BLaER1 treated with 17β-estradiol and CSF1 and Interleukin-3, amounts not matched to agents 10 nM and 100 nM (cell line): ENCODE data around the gene SAMD15.

Experiments used
- H3K27ac ChIP-seq, 11 experiments: shearing (Covaris generic); formaldehyde crosslinking; 2 replicates each; pipeline ENCODE4 v1.8.1; 2022
- H3K27me3 ChIP-seq, 11 experiments: shearing (Covaris generic); formaldehyde crosslinking; 2 replicates each; pipeline ENCODE4 v1.8.1; 2022
- H3K36me3 ChIP-seq, 11 experiments: shearing (Covaris generic); formaldehyde crosslinking; 2 replicates each; pipeline ENCODE4 v1.8.1; 2022
- H3K4me1 ChIP-seq, 10 experiments: shearing (Covaris generic); formaldehyde crosslinking; 2 replicates each; pipeline ENCODE4 v1.8.1; 2022
- H3K4me2 ChIP-seq, 11 experiments: shearing (Covaris generic); formaldehyde crosslinking; 2 replicates each; pipeline ENCODE4 v1.8.1; 2022
- H3K4me3 ChIP-seq, 10 experiments: shearing (Covaris generic); formaldehyde crosslinking; 2 replicates each; pipeline ENCODE4 v1.8.1; 2022
- H3K9ac ChIP-seq, 11 experiments: shearing (Covaris generic); formaldehyde crosslinking; 2 replicates each; pipeline ENCODE4 v1.8.1; 2022
- H3K9me3 ChIP-seq, 11 experiments: shearing (Covaris generic); formaldehyde crosslinking; replicated peaks in 1 of 11; 2 replicates each; pipeline ENCODE4 v1.8.1; 2022
- H4K20me1 ChIP-seq, 11 experiments: shearing (Covaris generic); formaldehyde crosslinking; 2 replicates each; pipeline ENCODE4 v1.8.1; 2022
- Cebpa-rat ChIP-seq, 11 experiments: shearing (Covaris generic); IDR thresholded peaks; 2 replicates each; pipeline ENCODE4 v1.8.1; 2022

SAMD15 gene

DNA sequence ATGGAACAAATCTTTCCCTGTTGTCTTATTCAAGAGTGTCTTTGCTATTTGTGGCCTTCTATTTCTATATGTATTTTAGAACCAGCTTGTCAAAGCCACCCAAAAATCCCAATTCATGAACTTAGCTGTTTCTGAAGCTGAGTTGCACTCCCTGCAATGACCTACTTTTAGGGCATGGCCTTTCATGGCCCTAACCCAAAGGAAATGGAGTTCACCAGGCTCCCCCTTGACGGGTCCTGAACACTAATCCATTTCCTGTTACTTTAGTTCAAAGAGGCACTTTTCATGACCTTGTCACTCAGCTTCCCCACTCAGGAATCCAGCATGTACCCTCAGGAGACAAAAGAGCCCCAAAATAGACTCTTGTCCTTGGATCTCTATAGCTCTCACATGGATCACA is 7.9 kb upstream of the SAMD15 start:
- Histone ChIP-seq H3K4me3 (no peak overlapping the region), H3K4me1 (peaks cover 12 to 21% (median 17%) of the 10 kb centered on the region in 10 experiments), H3K9me3 (no peaks in the 10 kb centered on the region), H4K20me1 (no peaks in the 10 kb centered on the region), H3K36me3 (peaks cover 0 to 9% (median 0%) of the 10 kb centered on the region in 11 experiments; a peak in 2 of 22 replicates), H3K4me2 (peak overlapping the region; percentile 27 to 69 (median 56); a peak in 21 of 22 replicates), H3K9ac (no peak overlapping the region), H3K27ac (no peak overlapping the region), H3K27me3 (no peaks in the 10 kb centered on the region)
- no peak for TF ChIP-seq Cebpa-rat (IDR thresholded peaks at IDR 0.05)

GRCh38 chr14:77372304-77372841 is 4.8 kb upstream of the SAMD15 start:
- Histone ChIP-seq H3K4me3 (no peak overlapping the region), H4K20me1 (no peaks in the 10 kb centered on the region), H3K4me1 (peaks cover 23 to 43% (median 36%) of the 10 kb centered on the region in 10 experiments), H3K27ac (no peak overlapping the region), H3K36me3 (no peaks in the 10 kb centered on the region), H3K27me3 (no peaks in the 10 kb centered on the region), H3K9me3 (no peaks in the 10 kb centered on the region), H3K4me2 (peak overlapping the region in 5 of 11 experiments; percentile 1 to 24 (median 22); a peak in 4 of 22 replicates), H3K9ac (no peak overlapping the region)
- no peak for TF ChIP-seq Cebpa-rat (IDR thresholded peaks at IDR 0.05)

DNA sequence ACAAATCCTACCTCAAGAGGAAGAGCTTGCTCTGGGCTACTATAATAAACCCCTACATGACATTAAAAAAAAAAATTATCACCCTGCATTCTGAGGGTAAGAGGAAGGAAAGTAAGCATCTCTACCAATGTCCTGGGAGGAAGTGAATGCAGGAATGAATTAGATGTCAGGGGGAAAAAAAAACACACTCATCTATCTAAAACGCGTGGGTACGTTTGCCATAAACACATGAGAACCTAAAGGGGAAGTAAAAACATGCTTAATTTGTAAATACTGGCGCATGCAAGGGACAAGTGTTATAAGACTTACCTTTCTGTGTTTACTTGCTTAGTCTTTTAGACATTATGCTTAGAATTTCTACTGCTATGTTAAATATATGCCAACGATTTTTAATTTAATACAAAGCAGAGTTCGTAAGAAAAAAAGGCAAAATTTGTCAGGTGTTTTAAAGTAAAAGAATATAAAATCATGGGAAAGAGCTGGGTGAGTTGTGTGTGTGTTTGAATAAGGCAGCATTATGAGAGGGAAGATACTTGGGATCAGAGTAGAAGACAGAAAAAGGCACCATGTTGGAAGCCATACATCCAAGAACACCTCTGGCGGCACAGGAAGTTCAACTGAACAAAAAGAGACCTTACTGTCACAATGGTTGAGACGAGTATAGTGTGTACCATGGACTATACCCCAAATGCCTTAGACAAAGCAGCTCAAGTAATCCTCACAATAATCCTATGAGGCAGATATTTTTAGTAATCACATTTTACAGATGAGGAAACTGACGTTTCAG is 1.8 kb upstream of the SAMD15 start:
- H4K20me1 ChIP-seq = no peaks in the 10 kb centered on the region
- TF ChIP-seq Cebpa-rat (IDR thresholded peaks at IDR 0.05) = no peak
- no peaks in the 10 kb centered on the region for H3K36me3 ChIP-seq
- no peaks in the 10 kb centered on the region for H3K9me3 ChIP-seq
- no peaks in the 10 kb centered on the region for H3K27me3 ChIP-seq
- H3K4me1 ChIP-seq = peaks cover 28 to 55% (median 34%) of the 10 kb centered on the region in 10 experiments
- peak overlapping the region; percentile 74 to 95 (median 86); a peak in 18 of 20 replicates for H3K4me3 ChIP-seq
- peak overlapping the region in 4 of 11 experiments; percentile 3 to 94 (median 88); a peak in 5 of 22 replicates for H3K27ac ChIP-seq
- peak overlapping the region; percentile 85 to 99 (median 94) for H3K4me2 ChIP-seq
- peak overlapping the region in 10 of 11 experiments; percentile 89 to 97 (median 94); a peak in 13 of 22 replicates for H3K9ac ChIP-seq

- H3K4me1 ChIP-seq = peaks cover 28 to 55% (median 34%) of the 10 kb centered on the region in 10 experiments
- H3K27ac ChIP-seq = peak overlapping the region; percentile 68 to 94 (median 91)
- H3K9me3 ChIP-seq = no peaks in the 10 kb centered on the region
- peak overlapping the region; percentile 74 to 95 (median 86) for H3K4me3 ChIP-seq
- peak overlapping the region; percentile 85 to 99 (median 94) for H3K4me2 ChIP-seq
- no peaks in the 10 kb centered on the region for H3K27me3 ChIP-seq
- no peak for TF ChIP-seq Cebpa-rat (IDR thresholded peaks at IDR 0.05)
- no peaks in the 10 kb centered on the region for H3K36me3 ChIP-seq
- H3K9ac ChIP-seq = peak overlapping the region; percentile 89 to 97 (median 94)
- no peaks in the 10 kb centered on the region for H4K20me1 ChIP-seq
These were observed 1.0 kb upstream of the SAMD15 start for GRCh38 chr14:77375973-77376770.

DNA sequence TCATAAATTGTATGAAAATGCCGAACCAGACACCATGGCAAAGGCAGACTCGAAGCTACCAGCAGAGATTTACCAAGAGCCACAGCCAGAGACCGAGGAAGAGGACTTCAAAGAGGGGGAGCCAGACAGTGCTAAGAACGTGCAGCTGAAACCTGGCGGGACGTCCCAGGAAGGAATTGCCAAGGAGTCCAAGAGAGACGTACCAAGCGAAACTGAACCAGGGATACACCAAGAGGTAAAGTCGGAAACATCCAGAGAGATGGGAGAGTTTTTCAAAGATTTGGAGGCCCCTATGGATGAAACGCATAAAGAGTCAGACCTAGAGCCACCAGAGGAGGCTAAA is 294 bp downstream of the SAMD15 start:
- TF ChIP-seq Cebpa-rat (IDR thresholded peaks at IDR 0.05) = no peak
- no peaks in the 10 kb centered on the region for H3K27me3 ChIP-seq
- H4K20me1 ChIP-seq = no peaks in the 10 kb centered on the region
- no peaks in the 10 kb centered on the region for H3K36me3 ChIP-seq
- H3K9ac ChIP-seq = peak overlapping the region; percentile 89 to 97 (median 94); a peak in 21 of 22 replicates
- H3K27ac ChIP-seq = peak overlapping the region in 9 of 11 experiments; percentile 85 to 94 (median 91); a peak in 17 of 22 replicates
- H3K4me2 ChIP-seq = peak overlapping the region; percentile 84 to 96 (median 92)
- no peaks in the 10 kb centered on the region for H3K9me3 ChIP-seq
- H3K4me3 ChIP-seq = peak overlapping the region; percentile 74 to 95 (median 86)
- peaks cover 23 to 49% (median 28%) of the 10 kb centered on the region in 10 experiments for H3K4me1 ChIP-seq

DNA sequence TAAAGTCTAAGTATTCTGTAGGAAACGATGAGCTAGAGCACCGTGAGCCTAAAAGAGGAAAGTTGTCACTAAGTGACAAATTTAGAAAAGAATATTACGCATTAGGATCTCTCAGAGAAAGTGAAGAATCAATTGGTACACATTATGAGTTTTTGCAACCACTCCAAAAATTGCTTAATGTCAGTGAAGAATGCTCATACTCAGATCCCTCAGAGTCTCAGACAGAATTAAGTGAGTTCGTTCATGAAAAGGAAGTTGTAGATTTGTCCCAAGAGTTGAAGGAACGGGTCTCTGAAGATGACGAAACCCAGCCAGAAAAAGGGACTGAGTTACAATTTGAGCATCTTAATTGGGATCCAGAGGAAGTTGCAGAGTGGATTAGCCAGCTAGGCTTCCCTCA is 1.5 kb downstream of the SAMD15 start:
- no peaks in the 10 kb centered on the region for H3K9me3 ChIP-seq
- H3K4me3 ChIP-seq = no peak overlapping the region
- TF ChIP-seq Cebpa-rat (IDR thresholded peaks at IDR 0.05) = no peak
- peaks cover 22 to 48% (median 27%) of the 10 kb centered on the region in 10 experiments for H3K4me1 ChIP-seq
- no peaks in the 10 kb centered on the region for H4K20me1 ChIP-seq
- no peaks in the 10 kb centered on the region for H3K36me3 ChIP-seq
- H3K27ac ChIP-seq = peak overlapping the region in 1 of 11 experiments; percentile 25; a peak in 1 of 22 replicates
- H3K9ac ChIP-seq = no peak overlapping the region
- peak overlapping the region in 6 of 11 experiments; percentile 30 to 94 (median 87); a peak in 9 of 22 replicates for H3K4me2 ChIP-seq
- H3K27me3 ChIP-seq = no peaks in the 10 kb centered on the region

DNA sequence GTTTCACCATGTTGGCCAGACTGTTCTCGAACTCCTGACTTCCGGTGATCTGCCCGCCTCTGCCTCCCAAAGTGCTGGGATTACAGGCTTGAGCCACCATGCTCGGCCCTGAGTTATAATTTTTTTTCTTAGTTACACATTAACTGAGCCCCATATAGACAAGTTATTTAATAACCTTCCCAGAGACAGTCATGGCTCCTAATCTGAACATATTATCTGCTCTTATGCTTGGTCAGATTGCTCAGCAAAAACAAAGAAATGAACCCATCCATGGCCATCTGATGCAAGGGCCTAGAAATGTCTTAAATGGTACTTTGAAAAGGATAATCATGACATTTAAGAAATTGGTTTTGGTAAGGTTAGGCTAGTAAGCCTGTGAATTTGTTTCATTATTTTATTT is 13.0 kb downstream of the SAMD15 start:
- Histone ChIP-seq H3K27me3 (no peaks in the 10 kb centered on the region), H3K9ac (no peak overlapping the region), H4K20me1 (no peaks in the 10 kb centered on the region), H3K4me1 (no peaks in the 10 kb centered on the region), H3K4me3 (no peak overlapping the region), H3K27ac (no peak overlapping the region), H3K9me3 (no peaks in the 10 kb centered on the region), H3K4me2 (no peak overlapping the region), H3K36me3 (no peaks in the 10 kb centered on the region)
- no peak for TF ChIP-seq Cebpa-rat (IDR thresholded peaks at IDR 0.05)

- Histone ChIP-seq H3K9me3 (peaks cover 7 to 11% (median 10%) of the 10 kb centered on the region in 11 experiments; a peak in 19 of 22 replicates), H3K36me3 (peaks cover 0 to 35% (median 0%) of the 10 kb centered on the region in 11 experiments; a peak in 5 of 22 replicates), H3K9ac (no peak overlapping the region), H4K20me1 (no peaks in the 10 kb centered on the region), H3K4me1 (peaks cover 0 to 4% (median 0%) of the 10 kb centered on the region in 10 experiments; a peak in 3 of 20 replicates), H3K27ac (no peak overlapping the region), H3K4me3 (no peak overlapping the region), H3K4me2 (no peak overlapping the region), H3K27me3 (no peaks in the 10 kb centered on the region)
- no peak for TF ChIP-seq Cebpa-rat (IDR thresholded peaks at IDR 0.05)
These were observed 23.0 kb downstream of the SAMD15 start for GRCh38 chr14:77400216-77400615.

- H3K4me3 ChIP-seq = no peak overlapping the region
- H3K27ac ChIP-seq = no peak overlapping the region
- no peak overlapping the region for H3K9ac ChIP-seq
- H3K4me2 ChIP-seq = no peak overlapping the region
- no peaks in the 10 kb centered on the region for H4K20me1 ChIP-seq
- H3K36me3 ChIP-seq = peaks cover 0 to 13% (median 0%) of the 10 kb centered on the region in 11 experiments; a peak in 2 of 22 replicates
- no peak for TF ChIP-seq Cebpa-rat (IDR thresholded peaks at IDR 0.05)
- no peaks in the 10 kb centered on the region for H3K27me3 ChIP-seq
- H3K9me3 ChIP-seq = no peaks in the 10 kb centered on the region
- peaks cover 8 to 40% (median 22%) of the 10 kb centered on the region in 10 experiments; a peak in 19 of 20 replicates for H3K4me1 ChIP-seq
These were observed 26.6 kb downstream of the SAMD15 start for GRCh38 chr14:77403768-77404167.
